NT2/D1 (cell line): Measurements from ENCODE around the gene JOSD1.

Source experiments
- DNase-seq: peaks from one replicate; pipeline ENCODE4 v3.0.0-alpha.2; 2011; ENCODE audit warnings: low read depth, low spot score
- H3K27me3 ChIP-seq: 2 replicates; pipeline ENCODE4 v1.6.0; 2011; ENCODE audit warnings: mild to moderate bottlenecking; ENCODE audit not compliant: insufficient read length, insufficient read depth
- H3K36me3 ChIP-seq: 2 replicates; pipeline ENCODE4 v1.6.1; 2011; ENCODE audit warnings: mild to moderate bottlenecking, low read length, mixed read lengths; ENCODE audit not compliant: insufficient read depth, insufficient read length
- H3K4me1 ChIP-seq: 2 replicates; pipeline ENCODE4 v1.5.1; 2011; ENCODE audit not compliant: insufficient read depth, insufficient read length
- H3K4me3 ChIP-seq: 2 replicates; pipeline ENCODE4 v1.5.1; 2011; ENCODE audit warnings: low read depth; ENCODE audit not compliant: insufficient read length
- H3K9ac ChIP-seq: 2 replicates; pipeline ENCODE4 v1.6.0; 2011; ENCODE audit warnings: low read depth; ENCODE audit not compliant: insufficient read length
- H3K9me3 ChIP-seq: 2 replicates; pipeline ENCODE4 v1.5.1; 2011; ENCODE audit warnings: mild to moderate bottlenecking, low read length; ENCODE audit not compliant: insufficient read depth
- SUZ12 ChIP-seq: IDR thresholded peaks from 2 replicates; pipeline ENCODE4 v1.6.1; 2011; ENCODE audit not compliant: insufficient read length, insufficient read depth; ENCODE audit errors: extremely low read depth
- YY1 ChIP-seq: IDR thresholded peaks from 2 replicates; pipeline ENCODE4 v1.6.1; 2011; ENCODE audit not compliant: insufficient read length, insufficient read depth
- ZNF274 ChIP-seq: IDR thresholded peaks from 2 replicates; pipeline ENCODE4 v1.6.1; 2011; ENCODE audit warnings: mild to moderate bottlenecking, low read depth, low read length

The JOSD1 gene

GRCh38 chr22:38741166-38741565 lies 40.4 kb upstream of the JOSD1 start:
- Histone ChIP-seq H3K27me3 (no peaks in the 10 kb centered on the region), H3K4me1 (no peaks in the 10 kb centered on the region), H3K4me3 (no peak overlapping the region), H3K9me3 (no peaks in the 10 kb centered on the region), H3K36me3 (peaks cover 70% of the 10 kb centered on the region), H3K9ac (no peak overlapping the region)
- TF ChIP-seq ZNF274 (no peak), SUZ12 (no peak), YY1 (no peak)
- DNase-seq, result no peak

DNA sequence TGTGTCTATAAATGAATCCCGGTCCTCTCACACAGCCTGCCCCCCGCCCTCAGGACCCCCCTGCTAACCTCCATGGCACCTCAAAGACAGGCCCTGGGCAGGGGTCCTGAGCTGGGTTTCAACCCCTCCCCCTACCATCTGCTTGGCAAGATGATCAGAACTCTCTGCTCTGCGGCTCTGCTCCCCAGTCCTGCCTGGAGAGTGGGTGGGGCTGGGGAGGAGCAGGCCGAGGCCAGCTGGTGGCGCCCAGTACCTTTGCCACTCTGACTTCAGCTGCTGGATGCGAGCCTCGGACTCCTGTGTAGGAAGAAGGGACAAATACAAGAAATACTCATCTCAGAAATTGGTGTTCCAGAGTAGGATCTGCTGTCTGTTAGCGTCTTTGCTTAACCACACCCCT lies 40.0 kb upstream of the JOSD1 start:
- no peaks in the 10 kb centered on the region for H3K9me3 ChIP-seq
- TF ChIP-seq YY1, result no peak
- no peak for TF ChIP-seq SUZ12
- no peak for TF ChIP-seq ZNF274
- H3K4me3 ChIP-seq, result no peak overlapping the region
- no peak overlapping the region for H3K9ac ChIP-seq
- H3K36me3 ChIP-seq, result peaks cover 73% of the 10 kb centered on the region
- H3K4me1 ChIP-seq, result peaks cover under 1% of the 10 kb centered on the region
- no peak for DNase-seq
- H3K27me3 ChIP-seq, result no peaks in the 10 kb centered on the region

DNA sequence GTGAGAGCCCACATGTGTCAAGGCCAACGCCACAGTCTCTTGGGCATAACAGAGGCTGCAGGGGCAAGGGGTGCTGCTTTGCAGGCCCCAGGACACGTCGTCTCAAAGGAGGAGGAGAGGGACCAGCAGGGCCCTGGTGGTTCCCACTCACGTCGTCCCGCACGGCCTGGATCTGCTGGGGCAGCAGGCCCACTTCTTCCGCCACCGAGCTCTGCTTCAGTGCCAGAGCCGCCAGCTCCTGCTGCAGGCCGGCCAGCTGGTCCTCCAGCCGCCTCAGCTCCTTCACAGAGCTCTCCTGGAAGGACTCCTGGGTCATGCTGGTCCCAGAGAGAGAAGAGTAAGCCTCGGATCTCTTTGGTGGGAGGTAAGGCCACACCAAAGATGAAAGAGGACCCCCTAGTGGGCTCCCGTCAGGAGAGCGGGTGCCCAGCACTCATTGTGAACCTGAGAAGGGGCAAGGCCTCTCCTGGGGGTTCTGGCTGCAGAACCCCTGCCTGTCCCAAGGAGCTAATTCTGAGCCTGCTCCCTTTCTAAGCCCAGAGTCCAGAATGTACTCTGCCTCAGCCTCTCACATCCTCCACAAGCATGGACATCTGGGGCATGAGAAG lies 39.5 kb upstream of the JOSD1 start:
- Histone ChIP-seq H3K4me3 (no peak overlapping the region), H3K9ac (no peak overlapping the region), H3K36me3 (peaks cover 73% of the 10 kb centered on the region), H3K4me1 (peaks cover 3% of the 10 kb centered on the region), H3K9me3 (no peaks in the 10 kb centered on the region), H3K27me3 (no peaks in the 10 kb centered on the region)
- DNase-seq, result no peak
- TF ChIP-seq SUZ12 (no peak), YY1 (no peak), ZNF274 (no peak)

DNA sequence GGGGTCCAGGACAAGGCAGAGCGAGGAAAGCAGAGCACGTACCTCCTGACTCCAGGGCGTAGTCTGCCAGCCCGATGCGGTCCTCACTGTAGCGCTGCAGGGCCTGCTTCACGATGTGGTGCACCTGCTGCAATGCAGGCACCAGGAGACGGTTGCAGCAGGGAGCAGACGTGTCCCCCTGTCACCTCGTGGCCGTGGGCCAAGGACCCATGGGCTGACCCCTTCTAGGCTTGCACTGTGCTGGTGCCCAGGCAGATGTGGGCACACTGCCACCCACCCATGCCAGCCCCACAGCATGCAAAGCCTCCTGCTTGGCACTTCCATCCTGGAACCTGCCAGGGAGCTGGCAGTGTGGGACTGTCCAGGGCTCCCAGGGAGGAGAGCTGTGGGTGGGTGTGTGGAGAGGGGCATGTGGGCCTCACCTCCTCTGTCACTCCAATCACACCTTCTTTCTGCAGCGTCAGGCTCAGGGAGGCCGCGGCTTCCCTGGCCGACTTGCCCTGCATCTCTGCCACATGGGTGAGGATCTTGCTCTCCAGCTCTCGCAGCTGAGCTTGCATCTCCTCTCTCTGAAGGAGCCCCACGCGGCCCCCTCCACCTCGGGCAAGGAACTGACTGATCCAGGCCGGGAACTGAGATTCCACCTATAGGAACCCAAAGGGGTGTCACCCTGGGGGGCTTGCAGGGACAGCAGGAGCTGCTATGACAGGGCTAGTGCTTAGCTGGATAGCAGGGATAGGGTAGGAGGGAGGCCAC lies 38.7 kb upstream of the JOSD1 start:
- no peaks in the 10 kb centered on the region for H3K9me3 ChIP-seq
- H3K4me3 ChIP-seq, result no peak overlapping the region
- no peak overlapping the region for H3K9ac ChIP-seq
- TF ChIP-seq SUZ12, result no peak
- TF ChIP-seq YY1, result no peak
- no peak for TF ChIP-seq ZNF274
- H3K4me1 ChIP-seq, result peaks cover 3% of the 10 kb centered on the region
- no peaks in the 10 kb centered on the region for H3K27me3 ChIP-seq
- DNase-seq, result no peak
- peaks cover 72% of the 10 kb centered on the region for H3K36me3 ChIP-seq

DNA sequence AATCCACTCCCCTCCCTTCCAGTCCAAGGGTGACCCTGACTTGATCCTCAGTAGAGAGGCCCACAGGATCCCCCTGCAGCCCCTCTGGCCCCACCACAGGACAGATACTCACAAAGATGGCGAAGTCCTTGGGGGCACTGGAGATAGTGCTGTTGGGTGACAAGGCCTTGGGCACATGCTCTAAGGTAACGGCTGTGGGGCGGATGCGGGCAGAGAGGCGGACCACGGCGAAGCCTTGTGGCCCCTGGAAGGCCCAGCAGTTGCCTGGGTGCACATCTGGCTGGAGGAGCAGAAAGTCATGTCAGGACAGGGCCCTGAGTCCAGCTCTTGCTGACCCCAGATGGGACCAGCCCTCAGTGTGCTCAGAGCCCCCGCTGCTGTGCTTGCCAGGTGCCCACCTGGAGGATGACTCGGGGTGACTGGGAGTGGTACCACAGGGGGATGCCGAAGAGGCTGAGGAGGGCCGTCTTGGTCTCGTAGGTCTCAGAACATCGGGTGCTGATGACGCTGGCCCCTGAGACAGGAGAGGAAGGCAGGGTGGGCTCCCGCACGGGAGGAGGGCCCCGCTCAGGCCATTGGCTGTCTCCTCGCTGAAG lies 37.8 kb upstream of the JOSD1 start:
- Histone ChIP-seq H3K9ac (no peak overlapping the region), H3K4me1 (peaks cover 3% of the 10 kb centered on the region), H3K4me3 (no peak overlapping the region), H3K36me3 (peaks cover 81% of the 10 kb centered on the region), H3K9me3 (no peaks in the 10 kb centered on the region), H3K27me3 (no peaks in the 10 kb centered on the region)
- DNase-seq, result no peak
- TF ChIP-seq YY1, result no peak
- no peak for TF ChIP-seq ZNF274
- TF ChIP-seq SUZ12, result no peak

DNA sequence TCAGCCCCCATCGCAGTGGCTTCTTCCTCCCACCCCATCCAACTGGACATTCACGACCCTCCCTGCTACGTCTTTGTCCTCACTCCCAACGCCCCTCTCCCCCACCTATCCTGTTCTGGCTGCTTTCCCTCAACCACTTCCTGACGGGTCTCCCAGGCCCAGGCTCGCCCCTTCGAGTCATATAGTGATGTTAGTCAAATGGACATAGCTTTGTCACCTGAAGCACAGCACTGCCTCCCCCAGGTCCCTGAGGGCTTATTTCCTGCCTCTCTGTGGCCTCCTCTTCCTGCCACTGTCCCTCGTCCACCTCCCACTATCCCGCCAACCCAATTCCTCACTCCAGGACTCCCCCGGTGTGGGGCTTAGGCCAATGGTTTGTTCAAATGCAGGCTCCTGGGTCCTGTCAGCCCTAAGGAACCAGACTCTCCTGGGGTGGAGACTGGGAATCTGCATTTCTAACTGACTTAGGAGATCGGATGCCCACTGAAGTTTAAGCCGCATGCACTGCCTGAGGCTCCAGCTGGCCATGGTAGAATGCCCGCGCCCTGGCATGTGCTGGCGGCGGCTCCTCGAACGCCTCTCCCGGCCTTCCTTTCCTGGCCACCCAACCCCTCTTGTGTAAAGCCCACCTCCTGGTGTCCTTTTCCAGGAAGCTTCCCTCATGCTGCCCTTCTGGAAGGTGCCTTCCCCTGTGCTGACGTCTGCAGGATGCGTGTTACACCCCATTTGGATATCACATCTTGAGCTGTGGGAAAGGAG lies 36.7 kb upstream of the JOSD1 start:
- H3K4me3 ChIP-seq, result no peak overlapping the region
- no peak for DNase-seq
- no peaks in the 10 kb centered on the region for H3K27me3 ChIP-seq
- peaks cover 81% of the 10 kb centered on the region for H3K36me3 ChIP-seq
- H3K9ac ChIP-seq, result no peak overlapping the region
- TF ChIP-seq ZNF274 (no peak), YY1 (no peak), SUZ12 (no peak)
- H3K4me1 ChIP-seq, result peaks cover 3% of the 10 kb centered on the region
- H3K9me3 ChIP-seq, result no peaks in the 10 kb centered on the region

- H3K4me1 ChIP-seq, result peaks cover 3% of the 10 kb centered on the region
- no peaks in the 10 kb centered on the region for H3K9me3 ChIP-seq
- H3K36me3 ChIP-seq, result peaks cover 82% of the 10 kb centered on the region
- no peak overlapping the region for H3K9ac ChIP-seq
- no peak for TF ChIP-seq ZNF274
- TF ChIP-seq YY1, result no peak
- no peak for TF ChIP-seq SUZ12
- no peak for DNase-seq
- H3K27me3 ChIP-seq, result no peaks in the 10 kb centered on the region
- no peak overlapping the region for H3K4me3 ChIP-seq
Measured at GRCh38 chr22:38736257-38736570, 35.5 kb upstream of the JOSD1 start.
